Right renal cortex interstitium (tissue), 3 donors: ENCODE measurements around the gene PRRG3. TPM values are rescaled to one million over a fixed set of nuclear protein-coding genes. Genes with fewer than 3 reads are reported as not detected.

Source experiments
- DNase-seq, 3 donors: peaks; one replicate each; pipeline ENCODE4 v3.0.0-alpha.2; 2013; ENCODE audit warnings: low read depth in 3 of 3, low spot score in 2 of 3
- polyA plus RNA-seq, 3 donors: library from polyadenylated mRNA; unstranded; fragments of 120-200 nt; gene quantifications; one replicate each; pipeline ENCODE4 v1.2.1, GENCODE V29; 2013; ENCODE audit not compliant: insufficient read length in 3 of 3

The PRRG3 gene
- polyA plus RNA-seq, 3 donors: 6.6 to 11.7 (median 7.0) TPM

GRCh38 chrX:151704041-151704663 is 8.9 kb downstream of the PRRG3 start:
- DNase-seq: no peak

- no peak for DNase-seq
Measured at GRCh38 chrX:151708821-151709220, 13.6 kb downstream of the PRRG3 start.

GRCh38 chrX:151710457-151710856 is 15.2 kb downstream of the PRRG3 start:
- no peak for DNase-seq

GRCh38 chrX:151711154-151711553 is 15.9 kb downstream of the PRRG3 start:
- no peak for DNase-seq

GRCh38 chrX:151711787-151712186 is 16.5 kb downstream of the PRRG3 start:
- DNase-seq: no peak

- DNase-seq: no peak
Measured at GRCh38 chrX:151712253-151712652, 17.0 kb downstream of the PRRG3 start.

- DNase-seq: no peak
Measured at GRCh38 chrX:151713849-151714248, 18.6 kb downstream of the PRRG3 start.

- DNase-seq: no peak
Measured at GRCh38 chrX:151714362-151714761, 19.1 kb downstream of the PRRG3 start.

- no peak for DNase-seq
Measured at GRCh38 chrX:151715752-151716151, 20.5 kb downstream of the PRRG3 start, which contains the start of gene FATE1. FATE1 (plus strand) TSS chrX:151716035; CDS start chrX:151716120, 85 bp downstream.

- no peak for DNase-seq
Measured at GRCh38 chrX:151722241-151722846, 27.1 kb downstream of the PRRG3 start.

GRCh38 chrX:151723156-151723760 is 28.0 kb downstream of the PRRG3 start:
- DNase-seq: no peak

- no peak for DNase-seq
Measured at GRCh38 chrX:151724563-151725337, 29.5 kb downstream of the PRRG3 start.

- no peak for DNase-seq
Measured at GRCh38 chrX:151725338-151725614, 30.0 kb downstream of the PRRG3 start.

GRCh38 chrX:151726751-151727150 is 31.5 kb downstream of the PRRG3 start:
- no peak for DNase-seq

- DNase-seq: no peak
Measured at GRCh38 chrX:151727346-151727745, 32.1 kb downstream of the PRRG3 start.

GRCh38 chrX:151729056-151729725 is 33.9 kb downstream of the PRRG3 start:
- DNase-seq: no peak

- no peak for DNase-seq
Measured at GRCh38 chrX:151734446-151734845, 39.2 kb downstream of the PRRG3 start, which contains the start of gene CNGA2. CNGA2 (plus strand) TSS chrX:151734746; CDS start chrX:151738484, 3,738 bp downstream.

GRCh38 chrX:151735219-151735618 is 40.0 kb downstream of the PRRG3 start:
- no peak for DNase-seq

GRCh38 chrX:151736685-151737084 is 41.4 kb downstream of the PRRG3 start:
- no peak for DNase-seq

GRCh38 chrX:151737494-151737893 is 42.2 kb downstream of the PRRG3 start:
- no peak for DNase-seq

GRCh38 chrX:151738751-151739150 is 43.5 kb downstream of the PRRG3 start:
- DNase-seq: no peak
